Right renal pelvis (tissue), 4 donors: ENCODE results near the gene MRPS16. TPM values are rescaled to one million over a fixed set of nuclear protein-coding genes. Genes with fewer than 3 reads are reported as not detected.

Experiments used
- DNase-seq, 4 donors: peaks; one replicate each; pipeline ENCODE4 v3.0.0-alpha.2; 2013; ENCODE audit warnings: low read depth in 4 of 4, low spot score in 3 of 4, missing footprints in 1 of 4
- polyA plus RNA-seq, 4 donors: library from polyadenylated mRNA; unstranded; fragments of 120-200 nt; gene quantifications; one replicate each; pipeline ENCODE4 v1.2.1, GENCODE V29; 2013; ENCODE audit not compliant: insufficient read length in 4 of 4

Gene MRPS16
- polyA plus RNA-seq, 4 donors = 76.1 to 92.3 (median 84.8) TPM

- no peak for DNase-seq
These were observed 7.5 kb downstream of the MRPS16 start for GRCh38 chr10:73244866-73245477.

- no peak for DNase-seq
These were observed 12.5 kb downstream of the MRPS16 start for GRCh38 chr10:73239908-73240307.

- DNase-seq = no peak
These were observed 13.4 kb downstream of the MRPS16 start for GRCh38 chr10:73238990-73239566.

GRCh38 chr10:73234695-73235094 is 17.7 kb downstream of the MRPS16 start:
- no peak for DNase-seq

- DNase-seq = no peak
These were observed 18.6 kb downstream of the MRPS16 start for GRCh38 chr10:73233883-73234282.

GRCh38 chr10:73232887-73233286 is 19.6 kb downstream of the MRPS16 start:
- DNase-seq = no peak

- no peak for DNase-seq
These were observed 22.9 kb downstream of the MRPS16 start for GRCh38 chr10:73229567-73229966.

GRCh38 chr10:73228247-73228646 is 24.2 kb downstream of the MRPS16 start:
- DNase-seq = no peak

- DNase-seq = no peak
These were observed 25.8 kb downstream of the MRPS16 start for GRCh38 chr10:73226663-73227062.

- no peak for DNase-seq
These were observed 26.9 kb downstream of the MRPS16 start for GRCh38 chr10:73225518-73225917.

GRCh38 chr10:73220989-73221388 is 31.5 kb downstream of the MRPS16 start:
- no peak for DNase-seq

GRCh38 chr10:73219384-73219783 is 33.1 kb downstream of the MRPS16 start:
- no peak for DNase-seq

GRCh38 chr10:73218431-73219191 is 33.8 kb downstream of the MRPS16 start:
- no peak for DNase-seq

GRCh38 chr10:73217628-73218027 is 34.8 kb downstream of the MRPS16 start:
- DNase-seq = no peak

- DNase-seq = no peak
These were observed 36.7 kb downstream of the MRPS16 start for GRCh38 chr10:73215749-73216148.

GRCh38 chr10:73211106-73211811 is 41.2 kb downstream of the MRPS16 start:
- no peak for DNase-seq

- no peak for DNase-seq
These were observed 41.9 kb downstream of the MRPS16 start for GRCh38 chr10:73210395-73211105.

- no peak for DNase-seq
These were observed 42.7 kb downstream of the MRPS16 start for GRCh38 chr10:73209705-73210104.

- no peak for DNase-seq
These were observed 44.6 kb downstream of the MRPS16 start for GRCh38 chr10:73207883-73208282.

- DNase-seq = no peak
These were observed 46.1 kb downstream of the MRPS16 start for GRCh38 chr10:73206385-73206784.

GRCh38 chr10:73205890-73206289 is 46.6 kb downstream of the MRPS16 start:
- no peak for DNase-seq
